Fibroblast of skin of right quadriceps (primary cell): ENCODE results near the gene CHN1.
A peak's percentile ranks its signal among the peaks of the same experiment; 100 is the strongest.

Experiments
- DNase-seq: peaks from one replicate; pipeline ENCODE4 v3.0.0-alpha.2; 2013

Gene CHN1

DNA sequence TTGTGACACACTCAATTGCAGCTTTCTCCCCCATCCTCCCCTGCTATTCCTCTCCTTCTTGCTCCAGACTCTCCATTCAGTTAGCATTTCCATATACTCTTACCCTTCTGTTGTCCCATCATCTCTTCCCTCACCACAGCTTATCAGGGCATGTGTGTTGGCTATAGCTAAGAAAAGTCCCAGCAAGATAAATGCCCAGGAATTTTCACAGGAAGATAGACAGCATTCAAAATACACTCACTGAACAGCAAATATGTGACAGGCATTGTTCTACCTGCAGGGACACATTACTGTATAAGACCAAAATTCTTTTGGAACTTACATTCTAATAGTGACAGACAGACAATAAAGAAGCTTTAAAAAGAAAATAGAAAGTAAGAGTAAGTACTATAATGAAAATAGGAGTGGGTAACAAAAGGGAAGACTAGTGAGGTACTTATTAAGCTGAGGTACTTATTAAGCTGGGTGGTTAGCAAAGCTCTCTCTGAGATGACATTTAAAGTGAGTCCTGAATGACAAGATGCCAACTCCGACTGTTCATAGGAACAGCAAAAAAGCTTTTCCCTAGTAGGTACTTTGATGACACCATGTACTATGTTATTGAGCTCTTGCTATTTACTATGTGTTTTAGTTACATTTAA, 86.2 kb downstream of the CHN1 start:
- DNase-seq, result no peak

- no peak for DNase-seq
Measured at GRCh38 chr2:174916270-174916930, 88.8 kb downstream of the CHN1 start.

GRCh38 chr2:174914853-174915760, 90.1 kb downstream of the CHN1 start:
- peak; percentile 32 for DNase-seq

DNA sequence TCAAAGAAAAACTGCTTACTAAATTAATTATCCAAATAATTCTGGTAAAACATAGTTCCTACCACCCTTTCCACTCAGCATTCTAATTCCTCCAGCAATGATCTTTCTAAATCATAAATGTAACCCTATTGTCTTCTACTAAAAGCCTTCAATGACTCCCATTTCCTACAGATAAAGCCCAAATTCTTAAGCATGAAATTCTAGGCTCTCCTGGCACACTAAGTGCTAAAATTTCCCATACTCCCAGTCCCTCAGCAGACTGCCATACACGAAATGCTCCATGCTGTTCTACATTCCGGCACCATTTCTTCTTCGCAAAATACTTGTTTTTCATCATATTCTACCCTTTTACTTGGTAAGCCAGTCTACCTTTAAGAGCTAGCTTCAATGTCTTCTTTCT, 96.9 kb downstream of the CHN1 start:
- DNase-seq, result no peak

GRCh38 chr2:174903264-174903556, 102.0 kb downstream of the CHN1 start:
- DNase-seq, result no peak

DNA sequence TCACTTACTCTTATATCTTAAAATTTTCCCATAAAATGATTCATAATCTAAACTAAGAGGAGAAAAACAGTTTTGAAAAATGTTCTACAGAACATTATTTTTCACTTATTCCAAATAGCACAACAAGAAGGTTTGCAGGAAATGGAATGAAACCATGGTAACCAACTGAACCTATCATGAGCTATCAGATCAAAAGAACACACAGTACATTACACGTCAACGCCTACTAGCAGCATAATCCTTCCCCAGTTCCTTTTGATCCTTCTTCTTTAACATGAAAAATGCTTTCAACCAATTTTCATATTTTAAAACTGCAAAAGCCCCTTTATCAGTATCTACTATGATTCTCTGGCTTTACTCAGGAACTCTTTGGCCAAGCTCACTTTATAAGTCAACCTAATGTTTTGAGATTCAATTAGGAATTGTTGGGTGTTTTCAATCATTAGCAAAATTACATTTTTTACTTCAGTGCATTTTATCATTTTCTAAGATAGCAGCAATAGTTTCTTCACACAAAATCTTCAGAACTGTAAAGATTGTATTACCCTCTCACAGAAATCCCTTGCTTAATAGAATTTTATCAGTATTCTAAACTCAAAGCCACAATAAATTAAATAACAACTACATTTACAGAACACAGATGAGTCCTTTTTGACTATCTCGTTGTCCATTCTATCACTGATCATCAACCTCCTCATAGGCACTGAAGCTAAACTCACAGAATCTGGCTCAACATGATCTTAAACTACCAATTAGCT, 102.5 kb downstream of the CHN1 start:
- peak; percentile 2 for DNase-seq

- peak; percentile 35 for DNase-seq
Measured at GRCh38 chr2:174901075-174901474, 104.1 kb downstream of the CHN1 start.

DNA sequence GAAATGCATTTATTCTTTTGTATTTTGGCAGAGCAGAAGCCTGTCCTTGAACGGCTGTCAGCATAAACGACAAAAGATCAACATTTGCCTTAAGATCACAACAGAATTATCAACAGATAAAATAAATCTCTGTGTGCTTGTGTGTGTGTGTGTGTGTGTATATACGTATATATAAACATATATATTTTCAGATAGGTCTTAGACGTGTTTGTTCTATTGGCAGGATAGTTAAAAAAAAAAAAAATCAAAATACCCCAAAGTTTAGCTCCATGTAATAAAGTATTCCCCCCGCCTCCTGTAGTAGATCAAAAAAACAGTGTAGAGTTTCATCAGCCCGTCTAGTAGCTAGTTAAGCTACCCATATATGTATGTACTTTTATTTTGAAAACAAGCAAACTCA, 107.9 kb downstream of the CHN1 start:
- DNase-seq, result no peak

DNA sequence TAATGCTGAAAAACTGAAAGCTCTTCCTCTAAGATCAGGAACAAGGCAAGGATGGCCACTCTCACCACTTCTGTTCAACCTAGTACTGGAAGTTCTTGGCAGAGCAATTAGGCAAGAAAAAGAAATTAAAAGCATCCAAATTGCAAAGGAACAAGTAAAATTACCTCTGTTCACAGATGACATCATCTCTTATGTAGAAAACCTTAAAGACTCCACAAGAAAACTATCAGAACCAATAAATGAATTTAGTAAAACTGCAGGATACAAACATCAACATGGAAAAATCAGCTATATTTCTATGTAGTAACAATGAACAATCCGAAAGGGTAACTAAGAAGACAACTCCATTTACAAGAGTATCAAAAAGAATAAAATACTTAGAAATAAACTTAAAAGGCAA, 112.2 kb downstream of the CHN1 start:
- no peak for DNase-seq

GRCh38 chr2:174892546-174892945, 112.6 kb downstream of the CHN1 start:
- no peak for DNase-seq

GRCh38 chr2:174888646-174889271, 116.4 kb downstream of the CHN1 start:
- DNase-seq, result no peak

GRCh38 chr2:174888146-174888545, 117.0 kb downstream of the CHN1 start:
- no peak for DNase-seq

DNA sequence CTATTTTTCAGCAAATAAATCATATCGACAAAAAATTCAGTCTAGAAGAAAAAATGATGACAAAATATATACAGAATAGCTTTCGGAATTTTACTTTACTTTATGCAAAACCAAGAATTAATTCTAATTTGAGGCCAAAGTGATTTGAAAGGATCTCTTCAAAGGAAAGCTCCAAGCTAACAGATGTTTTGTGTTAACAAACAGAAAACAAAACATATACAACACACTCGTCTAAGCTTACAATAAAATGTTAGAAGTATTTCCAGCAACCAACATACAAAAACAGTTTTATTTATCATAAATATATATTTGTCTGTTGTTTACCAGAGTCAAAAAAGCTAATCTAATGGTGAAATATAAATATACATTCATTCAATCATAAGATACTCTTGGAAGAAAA, 122.8 kb downstream of the CHN1 start:
- DNase-seq, result no peak

GRCh38 chr2:174881678-174882077, 123.5 kb downstream of the CHN1 start:
- no peak for DNase-seq

GRCh38 chr2:174878537-174879147, 126.5 kb downstream of the CHN1 start:
- DNase-seq, result peak; percentile 40

- DNase-seq, result no peak
Measured at GRCh38 chr2:174877751-174878150, 127.4 kb downstream of the CHN1 start.

DNA sequence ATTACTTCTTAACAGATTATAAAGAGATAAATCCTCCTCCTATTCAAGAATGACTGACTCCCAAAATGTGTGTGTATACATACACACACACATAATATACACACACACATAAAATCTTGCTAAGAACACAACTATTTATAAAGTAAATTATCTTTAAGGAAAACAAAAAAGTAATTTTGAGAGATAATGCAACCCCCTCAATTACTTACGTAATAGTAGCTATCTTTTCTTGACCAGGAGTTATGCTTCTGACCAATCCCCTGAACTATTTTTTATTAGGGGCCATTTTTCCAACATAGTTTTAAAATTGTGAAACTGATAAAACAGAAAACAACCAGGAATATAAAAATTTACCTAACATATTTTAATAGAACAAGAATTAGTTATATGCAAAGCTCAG, 127.9 kb downstream of the CHN1 start:
- no peak for DNase-seq

DNA sequence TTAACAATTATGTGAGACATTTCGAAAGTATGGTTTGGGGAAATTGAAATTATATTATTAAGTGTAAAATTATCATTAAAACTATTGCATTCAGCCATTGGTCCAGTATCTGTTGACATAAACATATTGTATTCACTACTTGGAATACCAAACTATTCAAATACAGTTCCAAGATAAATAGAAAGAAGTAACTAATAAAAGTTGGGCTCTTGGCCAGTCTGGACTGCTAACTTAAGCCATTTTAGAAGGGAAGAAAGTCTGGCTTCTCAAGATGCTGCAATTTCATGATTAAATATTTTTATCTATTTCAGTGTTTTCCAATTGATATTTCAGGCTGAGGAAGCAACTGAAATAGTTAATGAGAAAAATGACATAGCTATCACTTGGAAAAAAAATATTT, 131.1 kb downstream of the CHN1 start:
- DNase-seq, result peak; percentile 25

- peak; percentile 69 for DNase-seq
Measured at GRCh38 chr2:174873471-174873870, 131.7 kb downstream of the CHN1 start.

DNA sequence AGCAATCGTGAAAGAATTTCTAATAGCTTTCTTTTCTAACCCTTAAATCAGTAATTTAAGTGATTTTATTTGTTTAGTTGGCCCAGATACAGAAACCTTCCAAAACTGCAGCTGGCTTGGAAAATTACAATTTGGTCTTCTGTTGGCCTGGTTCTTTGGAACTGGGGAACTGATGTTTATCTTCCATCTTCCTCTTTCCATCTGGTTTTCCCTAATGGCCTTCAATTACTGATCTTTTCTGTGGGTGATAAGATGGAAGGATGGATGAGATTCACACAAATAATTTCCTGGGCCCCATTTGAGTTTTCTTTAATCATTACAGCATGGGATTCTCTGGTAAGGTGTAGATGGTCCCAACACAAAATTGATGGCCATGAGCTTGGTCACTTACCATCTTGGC, 134.4 kb downstream of the CHN1 start:
- no peak for DNase-seq

DNA sequence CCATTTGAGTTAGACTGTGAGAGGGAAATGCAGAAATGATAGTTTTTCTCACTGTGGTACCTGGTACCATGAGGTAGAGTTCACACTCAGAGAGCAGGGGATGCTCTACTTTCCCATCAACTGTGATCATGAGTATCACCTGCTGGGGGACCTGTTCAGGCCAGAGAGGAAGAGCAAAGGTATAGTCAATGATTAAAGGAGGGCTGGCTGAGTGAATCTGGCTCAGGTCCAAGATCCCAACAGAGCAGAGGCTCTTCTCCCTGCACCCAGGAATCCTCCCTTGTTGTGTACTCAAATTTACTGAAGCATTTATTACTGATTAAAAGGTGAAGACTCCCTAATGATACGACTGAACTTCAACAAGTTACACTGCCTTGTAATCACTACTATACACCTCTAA, 136.3 kb downstream of the CHN1 start:
- no peak for DNase-seq

DNA sequence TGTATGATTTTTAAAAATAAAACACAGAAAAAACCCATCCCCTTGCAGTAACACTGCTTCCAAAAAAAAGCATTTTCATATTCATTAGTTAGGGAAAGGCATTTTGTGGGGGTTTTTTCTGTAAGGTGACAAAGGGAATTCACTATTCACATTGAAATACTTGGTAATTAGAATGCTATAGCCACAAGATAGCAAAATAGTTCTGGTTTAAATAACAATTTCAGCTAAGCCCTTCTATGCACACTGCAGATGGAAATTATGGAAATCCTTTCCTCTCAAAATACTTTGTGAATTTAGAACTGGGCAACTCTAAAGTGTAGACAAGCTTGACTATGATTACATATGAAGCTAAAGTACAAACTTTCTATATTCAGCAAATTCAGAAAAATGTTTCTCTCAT, 138.8 kb downstream of the CHN1 start:
- DNase-seq, result no peak
